HEK293 (cell line): ENCODE measurements around the gene RALGAPA2.

Source experiments
- CTCF ChIA-PET: fragments of 350-600 bp; formaldehyde crosslinking; extraction: SDS; loops from one replicate; lab custom pipeline; 2021; ENCODE audit warnings: antibody characterized with exemption; lab: Yijun Ruan, JAX
- POLR2A ChIA-PET: fragments of 300-600 bp; formaldehyde crosslinking; extraction: SDS; loops from one replicate; lab custom pipeline; 2020; ENCODE audit warnings: antibody characterized with exemption, inconsistent platforms; lab: Yijun Ruan, JAX
- H3K27ac ChIP-seq: fragments of 200-500 bp; sonication (Bioruptor generic); 2 replicates; pipeline ENCODE4 v1.5.1; 2014; ENCODE audit warnings: low read depth, low read length, control low read depth, inconsistent platforms; ENCODE audit errors: extremely low read depth
- H3K36me3 ChIP-seq, 2 experiments: fragments of 200-500 bp in 1 of 2; sonication (Bioruptor generic) in 1 of 2; 1 replicate in 1 of 2; 2 replicates in 1 of 2; pipeline ENCODE4 v1.5.1; 2014 to 2017; ENCODE audit warnings: inconsistent platforms in 2 of 2, low read length in 2 of 2; ENCODE audit not compliant: control insufficient read depth in 2 of 2, insufficient read depth in 1 of 2
- H3K4me1 ChIP-seq: fragments of 200-500 bp; sonication (Bioruptor generic); 2 replicates; pipeline ENCODE4 v1.5.1; 2014; ENCODE audit warnings: mild to moderate bottlenecking, low read length, inconsistent platforms; ENCODE audit not compliant: control insufficient read depth, insufficient read depth
- H3K4me3 ChIP-seq: 2 replicates; pipeline ENCODE4 v1.5.1; 2011; ENCODE audit warnings: low read depth, mild to moderate bottlenecking, control low read depth, low read length, moderate library complexity
- H3K9me3 ChIP-seq: fragments of 200-500 bp; sonication (Bioruptor generic); 2 replicates; pipeline ENCODE4 v1.5.1; 2014; ENCODE audit warnings: low read depth, low read length, inconsistent platforms; ENCODE audit not compliant: control insufficient read depth, insufficient read depth
- BCL11B ChIP-seq: fragments of 450-650 bp; formaldehyde crosslinking; IDR thresholded peaks from 2 replicates; pipeline ENCODE4 v1.5.1; 2016; ENCODE audit warnings: low read depth, missing biosample characterization, missing genetic modification characterization
- PRDM4 ChIP-seq: fragments of 450-650 bp; formaldehyde crosslinking; IDR thresholded peaks from 2 replicates; pipeline ENCODE4 v1.5.1; 2017; ENCODE audit warnings: missing biosample characterization, missing genetic modification characterization
- SCRT2 ChIP-seq: fragments of 450-650 bp; formaldehyde crosslinking; IDR thresholded peaks from 2 replicates; pipeline ENCODE4 v1.5.1; 2016; ENCODE audit warnings: missing biosample characterization, missing genetic modification characterization
- TSHZ1 ChIP-seq: fragments of 450-650 bp; formaldehyde crosslinking; IDR thresholded peaks from 2 replicates; pipeline ENCODE4 v1.5.1; 2016; ENCODE audit warnings: missing biosample characterization, missing genetic modification characterization, borderline replicate concordance
- ZEB2 ChIP-seq: fragments of 450-650 bp; formaldehyde crosslinking; IDR thresholded peaks from 2 replicates; pipeline ENCODE4 v1.5.1; 2016; ENCODE audit warnings: missing biosample characterization, missing genetic modification characterization
- ZFP3 ChIP-seq: fragments of 450-650 bp; formaldehyde crosslinking; IDR thresholded peaks from 2 replicates; pipeline ENCODE4 v1.5.1; 2016; ENCODE audit warnings: low read depth, missing biosample characterization, missing genetic modification characterization
- ZNF138 ChIP-seq: fragments of 450-650 bp; formaldehyde crosslinking; IDR thresholded peaks from 2 replicates; pipeline ENCODE4 v1.5.1; 2016; ENCODE audit warnings: missing biosample characterization, missing genetic modification characterization, borderline replicate concordance
- ZNF175 ChIP-seq: fragments of 450-650 bp; formaldehyde crosslinking; IDR thresholded peaks from 2 replicates; pipeline ENCODE4 v1.5.1; 2016; ENCODE audit warnings: missing biosample characterization, missing genetic modification characterization
- ZNF184 ChIP-seq: fragments of 450-650 bp; IDR thresholded peaks from 2 replicates; pipeline ENCODE4 v1.5.1; 2018; ENCODE audit warnings: missing biosample characterization, mild to moderate bottlenecking, missing genetic modification characterization
- ZNF23 ChIP-seq: fragments of 450-650 bp; formaldehyde crosslinking; IDR thresholded peaks from 2 replicates; pipeline ENCODE4 v1.5.1; 2016; ENCODE audit warnings: missing biosample characterization, missing genetic modification characterization, borderline replicate concordance
- ZNF239 ChIP-seq: fragments of 450-650 bp; formaldehyde crosslinking; IDR thresholded peaks from 2 replicates; pipeline ENCODE4 v1.5.1; 2016; ENCODE audit warnings: missing biosample characterization, missing genetic modification characterization
- ZNF302 ChIP-seq: fragments of 450-650 bp; formaldehyde crosslinking; IDR thresholded peaks from 2 replicates; pipeline ENCODE4 v1.5.1; 2016; ENCODE audit warnings: missing biosample characterization, missing genetic modification characterization, low read depth
- ZNF324 ChIP-seq: fragments of 450-650 bp; formaldehyde crosslinking; IDR thresholded peaks from 2 replicates; pipeline ENCODE4 v1.5.1; 2016; ENCODE audit warnings: missing biosample characterization, missing genetic modification characterization
- ZNF391 ChIP-seq: fragments of 450-650 bp; formaldehyde crosslinking; IDR thresholded peaks from 2 replicates; pipeline ENCODE4 v1.5.1; 2016; ENCODE audit warnings: low read depth, missing biosample characterization, missing genetic modification characterization, borderline replicate concordance
- ZNF426 ChIP-seq: fragments of 450-650 bp; formaldehyde crosslinking; IDR thresholded peaks from 2 replicates; pipeline ENCODE4 v1.5.1; 2017; ENCODE audit warnings: missing biosample characterization, missing genetic modification characterization, mild to moderate bottlenecking, inconsistent platforms, moderate library complexity
- ZNF473 ChIP-seq: fragments of 450-650 bp; formaldehyde crosslinking; IDR thresholded peaks from 2 replicates; pipeline ENCODE4 v1.5.1; 2017; ENCODE audit warnings: missing biosample characterization, missing genetic modification characterization
- ZNF513 ChIP-seq: fragments of 450-650 bp; IDR thresholded peaks from 2 replicates; pipeline ENCODE4 v1.5.1; 2018; ENCODE audit warnings: missing biosample characterization, missing genetic modification characterization
- ZNF521 ChIP-seq: fragments of 450-650 bp; formaldehyde crosslinking; IDR thresholded peaks from 2 replicates; pipeline ENCODE4 v1.5.1; 2017; ENCODE audit warnings: missing biosample characterization, mild to moderate bottlenecking, missing genetic modification characterization
- ZNF561 ChIP-seq: fragments of 450-650 bp; IDR thresholded peaks from 2 replicates; pipeline ENCODE4 v1.5.1; 2018; ENCODE audit warnings: missing biosample characterization, missing genetic modification characterization, borderline replicate concordance
- ZNF596 ChIP-seq: fragments of 450-650 bp; IDR thresholded peaks from 2 replicates; pipeline ENCODE4 v1.5.0; 2018; ENCODE audit warnings: missing biosample characterization, mild to moderate bottlenecking, missing genetic modification characterization, moderate library complexity
- ZNF664 ChIP-seq: fragments of 450-650 bp; formaldehyde crosslinking; IDR thresholded peaks from 2 replicates; pipeline ENCODE4 v1.5.1; 2016; ENCODE audit warnings: missing biosample characterization, missing genetic modification characterization
- ZNF677 ChIP-seq: fragments of 450-650 bp; IDR thresholded peaks from 2 replicates; pipeline ENCODE4 v1.5.0; 2018; ENCODE audit warnings: missing biosample characterization, mild to moderate bottlenecking, missing genetic modification characterization, moderate library complexity
- ZNF692 ChIP-seq: fragments of 450-650 bp; formaldehyde crosslinking; IDR thresholded peaks from 2 replicates; pipeline ENCODE4 v1.5.1; 2016; ENCODE audit warnings: missing biosample characterization, missing genetic modification characterization
- ZNF747 ChIP-seq: fragments of 450-650 bp; formaldehyde crosslinking; IDR thresholded peaks from 2 replicates; pipeline ENCODE4 v1.5.1; 2016; ENCODE audit warnings: missing biosample characterization, missing genetic modification characterization
- ZNF785 ChIP-seq: fragments of 450-650 bp; formaldehyde crosslinking; IDR thresholded peaks from 2 replicates; pipeline ENCODE4 v1.5.1; 2016; ENCODE audit warnings: missing biosample characterization, missing genetic modification characterization
- ZSCAN18 ChIP-seq: fragments of 450-650 bp; formaldehyde crosslinking; IDR thresholded peaks from 2 replicates; pipeline ENCODE4 v1.5.1; 2016; ENCODE audit warnings: missing biosample characterization, missing genetic modification characterization

RALGAPA2 gene

GRCh38 chr20:20391766-20392165 lies 320.7 kb downstream of the RALGAPA2 start:
- H3K4me3 ChIP-seq: no peak overlapping the region
- POLR2A ChIA-PET: no interaction called here
- H3K4me1 ChIP-seq: no peaks in the 10 kb centered on the region
- no peak for TF ChIP-seq ZEB2 (tag by site-specific recombination)
- no peak for TF ChIP-seq ZFP3
- no peak for TF ChIP-seq ZNF239
- no peak for TF ChIP-seq ZSCAN18 (tag by site-specific recombination)
- TF ChIP-seq ZNF426 (tag by site-specific recombination): no peak
- no peak for TF ChIP-seq ZNF175 (tag by site-specific recombination)
- no peak for TF ChIP-seq ZNF561
- no peak for TF ChIP-seq ZNF473 (tag by site-specific recombination)
- TF ChIP-seq TSHZ1 (tag by site-specific recombination): no peak
- TF ChIP-seq ZNF664 (tag by site-specific recombination): no peak
- no peak for TF ChIP-seq SCRT2 (tag by site-specific recombination)
- no peak for TF ChIP-seq PRDM4 (tag by site-specific recombination)
- TF ChIP-seq, all 188 proteins: peak for 0
- Histone ChIP-seq H3K9me3 (no peaks in the 10 kb centered on the region), H3K36me3 (no peaks in the 10 kb centered on the region), H3K27ac (no peak overlapping the region)
- CTCF ChIA-PET: no interaction called here

GRCh38 chr20:20391115-20391514 lies 321.3 kb downstream of the RALGAPA2 start:
- Histone ChIP-seq H3K4me3 (no peak overlapping the region), H3K9me3 (no peaks in the 10 kb centered on the region), H3K27ac (no peak overlapping the region), H3K36me3 (no peaks in the 10 kb centered on the region), H3K4me1 (no peaks in the 10 kb centered on the region)
- ChIA-PET POLR2A (no interaction called here), CTCF (no interaction called here)
- TF ChIP-seq ZNF302 (tag by site-specific recombination) (no peak), ZNF692 (tag by site-specific recombination) (no peak), ZNF521 (tag by site-specific recombination) (no peak), BCL11B (tag by site-specific recombination) (no peak), ZNF513 (tag by site-specific recombination) (no peak), ZNF184 (tag by site-specific recombination) (no peak), ZNF596 (tag by site-specific recombination) (no peak), ZNF785 (tag by site-specific recombination) (no peak), ZNF747 (tag by site-specific recombination) (no peak), ZNF23 (no peak), ZNF391 (no peak), ZNF677 (tag by site-specific recombination) (no peak), ZNF138 (tag by site-specific recombination) (no peak), ZNF324 (no peak)
